Renal cortical epithelial cell (primary cell): Measurements from ENCODE around the gene ASB15. TPM values are rescaled to one million over a fixed set of nuclear protein-coding genes. Genes with fewer than 3 reads are reported as not detected.
"Not testable (repeated sequence)": the region's sequence is repeated elsewhere in the genome, so short reads cannot be mapped to it uniquely, and the experiment has no call there.

Experiments used
- DNase-seq: peaks from one replicate; pipeline ENCODE4 v3.0.0-alpha.2; 2011; ENCODE audit warnings: low read depth
- total RNA-seq: library from RNA; depleted of rRNA; stranded (reverse); fragments of >200 nt; gene quantifications from 2 replicates; pipeline ENCODE4 v1.2.3, GENCODE V29; 2014

ASB15 gene
- not detected in 2 replicates for total RNA-seq

GRCh38 chr7:123601530-123601929 is at the start of gene ASB15:
Gene ASB15, plus strand, starts transcription at chr7:123601821. Its CDS starts 12,682 bp downstream, at chr7:123614503.
- DNase-seq: no peak

- not testable (repeated sequence) for DNase-seq
Observed at GRCh38 chr7:123552134-123552533, 49.5 kb upstream of the ASB15 start.

- no peak for DNase-seq
Observed at GRCh38 chr7:123552641-123553040, 49.0 kb upstream of the ASB15 start.

GRCh38 chr7:123553159-123553558 is 48.5 kb upstream of the ASB15 start:
- DNase-seq: no peak

GRCh38 chr7:123555484-123555883 is 46.1 kb upstream of the ASB15 start:
- DNase-seq: no peak

GRCh38 chr7:123557016-123557397 is 44.6 kb upstream of the ASB15 start:
- no peak for DNase-seq

GRCh38 chr7:123557398-123558288 is 44.0 kb upstream of the ASB15 start, which contains the start of gene NDUFA5:
Gene NDUFA5, minus strand, starts transcription at chr7:123557818. Its CDS starts 23 bp downstream, at chr7:123557795.
- peak; percentile 97 for DNase-seq

- no peak for DNase-seq
Observed at GRCh38 chr7:123558289-123558874, 43.2 kb upstream of the ASB15 start.

- no peak for DNase-seq
Observed at GRCh38 chr7:123562121-123562520, 39.5 kb upstream of the ASB15 start.

- no peak for DNase-seq
Observed at GRCh38 chr7:123569352-123570010, 32.1 kb upstream of the ASB15 start.

- DNase-seq: peak; percentile 67
Observed at GRCh38 chr7:123570390-123571182, 31.0 kb upstream of the ASB15 start.

- no peak for DNase-seq
Observed at GRCh38 chr7:123571187-123571586, 30.4 kb upstream of the ASB15 start.

GRCh38 chr7:123571684-123572083 is 29.9 kb upstream of the ASB15 start:
- peak; percentile 6 for DNase-seq

- DNase-seq: no peak
Observed at GRCh38 chr7:123573341-123573740, 28.3 kb upstream of the ASB15 start.

- peak; percentile 6 for DNase-seq
Observed at GRCh38 chr7:123573896-123574467, 27.6 kb upstream of the ASB15 start.

- no peak for DNase-seq
Observed at GRCh38 chr7:123579416-123579815, 22.2 kb upstream of the ASB15 start.

GRCh38 chr7:123580406-123581161 is 21.0 kb upstream of the ASB15 start:
- DNase-seq: peak; percentile 58

GRCh38 chr7:123581162-123581459 is 20.5 kb upstream of the ASB15 start:
- no peak for DNase-seq

GRCh38 chr7:123583821-123584220 is 17.8 kb upstream of the ASB15 start:
- no peak for DNase-seq

GRCh38 chr7:123588376-123588775 is 13.2 kb upstream of the ASB15 start:
- DNase-seq: no peak

GRCh38 chr7:123594813-123595241 is 6.8 kb upstream of the ASB15 start:
- no peak for DNase-seq
